IMR-90 (cell line): ENCODE measurements around the gene NUP88. TPM values are rescaled to one million over a fixed set of nuclear protein-coding genes. Genes with fewer than 3 reads are reported as not detected.
"Not testable (repeated sequence)": the region's sequence is repeated elsewhere in the genome, so short reads cannot be mapped to it uniquely, and the experiment has no call there.

Source experiments
- ATAC-seq: fragments of 200-7000 bp; cut with Tn5 transposase; 2 replicates; pipeline ENCODE4 v1.9.1; 2020; ENCODE audit warnings: low read depth, mild to moderate bottlenecking, moderate library complexity
- BruUV-seq: library from RNA; stranded (reverse); fragments of 400-500 nt; replicated peaks from 2 replicates; lab custom pipeline; 2021; lab: Mats Ljungman, UMichigan
- CTCF ChIA-PET: fragments of 300-600 bp; formaldehyde crosslinking; extraction: SDS; loops from one replicate; lab custom pipeline; 2021; ENCODE audit warnings: antibody characterized with exemption; lab: Yijun Ruan, JAX
- POLR2A ChIA-PET: fragments of 300-600 bp; sonication (Branson Sonifier 250); formaldehyde crosslinking; loops from one replicate; lab custom pipeline; 2022; ENCODE audit warnings: antibody characterized with exemption; ENCODE audit not compliant: unreplicated experiment; lab: Charles Lee
- DNase-seq: peaks from one replicate; pipeline ENCODE4 v3.0.0; 2013
- H2AFZ ChIP-seq: replicated peaks from 2 replicates; pipeline ENCODE3; 2013; ENCODE audit warnings: low read length, mild to moderate bottlenecking; ENCODE audit not compliant: poor library complexity
- H2AK5ac ChIP-seq: 2 replicates; pipeline ENCODE4 v1.6.1; 2013; ENCODE audit warnings: low read depth, low read length, inconsistent platforms
- H2AK9ac ChIP-seq: replicated peaks from 2 replicates; pipeline ENCODE3; 2013; ENCODE audit warnings: mild to moderate bottlenecking, low read depth, low read length, moderate library complexity; ENCODE audit not compliant: poor library complexity
- H2BK120ac ChIP-seq: 2 replicates; pipeline ENCODE4 v1.6.1; 2013; ENCODE audit warnings: low read depth, low read length, inconsistent platforms
- H2BK15ac ChIP-seq: 3 replicates; pipeline ENCODE4 v1.6.1; 2013; ENCODE audit warnings: low read depth, low read length, inconsistent platforms
- H2BK20ac ChIP-seq: 2 replicates; pipeline ENCODE4 v1.6.1; 2013; ENCODE audit warnings: low read depth, mild to moderate bottlenecking, inconsistent platforms, low read length, moderate library complexity
- H2BK5ac ChIP-seq: 2 replicates; pipeline ENCODE4 v1.6.1; 2013; ENCODE audit warnings: mild to moderate bottlenecking, low read depth, low read length, inconsistent platforms; ENCODE audit not compliant: poor library complexity, severe bottlenecking
- H3K14ac ChIP-seq: replicated peaks from 2 replicates; pipeline ENCODE4 v1.6.1; 2013; ENCODE audit warnings: low read depth, low read length, inconsistent platforms
- H3K18ac ChIP-seq: 2 replicates; pipeline ENCODE4 v1.6.1; 2013; ENCODE audit warnings: low read depth, low read length, control low read depth
- H3K23ac ChIP-seq: 2 replicates; pipeline ENCODE4 v1.6.1; 2013; ENCODE audit warnings: low read depth, low read length, inconsistent platforms
- H3K27ac ChIP-seq: 2 replicates; pipeline ENCODE4 v1.5.1; 2013; ENCODE audit warnings: mild to moderate bottlenecking, control low read depth, low read length; ENCODE audit not compliant: insufficient read depth
- H3K27me3 ChIP-seq: 2 replicates; pipeline ENCODE4 v1.6.1; 2013; ENCODE audit warnings: low read length; ENCODE audit not compliant: control insufficient read depth, insufficient read depth
- H3K36me3 ChIP-seq: 2 replicates; pipeline ENCODE4 v1.6.1; 2013; ENCODE audit warnings: low read length, mixed read lengths; ENCODE audit not compliant: control insufficient read depth, insufficient read depth
- H3K4ac ChIP-seq: 2 replicates; pipeline ENCODE4 v1.6.1; 2013; ENCODE audit warnings: low read depth, low read length, inconsistent platforms
- H3K4me1 ChIP-seq: 2 replicates; pipeline ENCODE4 v1.6.1; 2013; ENCODE audit warnings: low read length, mixed read lengths; ENCODE audit not compliant: control insufficient read depth, insufficient read depth
- H3K4me2 ChIP-seq: 2 replicates; pipeline ENCODE4 v1.6.1; 2013; ENCODE audit warnings: low read depth, mild to moderate bottlenecking, control low read depth, low read length, moderate library complexity
- H3K4me3 ChIP-seq: 2 replicates; pipeline ENCODE4 v1.5.1; 2013; ENCODE audit warnings: low read depth, mild to moderate bottlenecking, control low read depth, low read length, moderate library complexity; ENCODE audit not compliant: insufficient read depth
- H3K56ac ChIP-seq: 2 replicates; pipeline ENCODE4 v1.6.1; 2013; ENCODE audit warnings: low read length, inconsistent platforms; ENCODE audit not compliant: insufficient read depth; ENCODE audit errors: extremely low read depth
- H3K79me1 ChIP-seq, 2 experiments: 2 replicates each; pipeline ENCODE4 v1.6.1; 2013; ENCODE audit warnings: low read length in 2 of 2, inconsistent platforms in 1 of 2, low read depth in 1 of 2
- H3K9ac ChIP-seq: 2 replicates; pipeline ENCODE4 v1.6.1; 2013; ENCODE audit warnings: low read depth, low read length, control low read depth
- H3K9me1 ChIP-seq: 2 replicates; pipeline ENCODE4 v1.6.1; 2013; ENCODE audit warnings: low read length, inconsistent platforms; ENCODE audit not compliant: insufficient read depth
- H3K9me3 ChIP-seq: 2 replicates; pipeline ENCODE4 v1.6.1; 2013; ENCODE audit warnings: low read length; ENCODE audit not compliant: control insufficient read depth, insufficient read depth
- H4K20me1 ChIP-seq: 2 replicates; pipeline ENCODE4 v1.6.1; 2013; ENCODE audit warnings: low read length, inconsistent platforms; ENCODE audit not compliant: insufficient read depth
- H4K5ac ChIP-seq: 2 replicates; pipeline ENCODE4 v1.6.1; 2013; ENCODE audit warnings: mild to moderate bottlenecking, low read depth, low read length, control low read depth
- H4K8ac ChIP-seq, 2 experiments: 2 replicates each; pipeline ENCODE4 v1.6.1; 2013; ENCODE audit warnings: low read depth in 2 of 2, low read length in 2 of 2, control low read depth in 1 of 2, inconsistent platforms in 1 of 2
- H4K91ac ChIP-seq: 2 replicates; pipeline ENCODE4 v1.6.1; 2013; ENCODE audit warnings: low read depth, low read length, inconsistent platforms; ENCODE audit not compliant: insufficient read depth
- WGBS, 2 experiments: methylation state at CpG; one replicate each; pipeline versions ENCODE4 v1.1.5 to v1.1.7; 2013; ENCODE audit warnings: missing lambda C conversion rate in 2 of 2; ENCODE audit not compliant: insufficient read length in 1 of 2; ENCODE audit errors: extremely low coverage in 2 of 2; 5-methylcytosine and 5-hydroxymethylcytosine counted together
- dilution Hi-C: fragments of 300-500 bp; cut with HindIII; formaldehyde crosslinking; loops from one replicate; pipeline ENCODE4 v1.14.3; 2018; ENCODE audit warnings: low sequenced_read_pairs; ENCODE audit not compliant: unreplicated experiment
- in situ Hi-C: fragments of 300-500 bp; cut with MboI; formaldehyde crosslinking; loops from 3 replicates; pipeline ENCODE4 v1.14.3; 2019; ENCODE audit warnings: low sequenced_read_pairs, inconsistent platforms, mixed read lengths
- intact Hi-C: fragments of 100-400 bp; cut with micrococcal nuclease; formaldehyde crosslinking; loops from 2 replicates; pipeline ENCODE4 v1.10.0; 2022
- polyA plus RNA-seq, 3 experiments: library from polyadenylated mRNA; depleted of rRNA; stranded (reverse); fragments of >200 nt; gene quantifications; 2 replicates each; pipeline ENCODE4 v1.2.3, GENCODE V29; 2012; ENCODE audit warnings: low replicate concordance in 1 of 3
- total RNA-seq: library from RNA; depleted of rRNA; stranded (reverse); fragments of >200 nt; gene quantifications from 2 replicates; pipeline ENCODE4 v1.2.3, GENCODE V29; 2012

The NUP88 gene
- total and polyA plus RNA-seq, 2 of the 4 experiments (the other 2 are of a cell fraction): 57.0 to 83.7 TPM

DNA sequence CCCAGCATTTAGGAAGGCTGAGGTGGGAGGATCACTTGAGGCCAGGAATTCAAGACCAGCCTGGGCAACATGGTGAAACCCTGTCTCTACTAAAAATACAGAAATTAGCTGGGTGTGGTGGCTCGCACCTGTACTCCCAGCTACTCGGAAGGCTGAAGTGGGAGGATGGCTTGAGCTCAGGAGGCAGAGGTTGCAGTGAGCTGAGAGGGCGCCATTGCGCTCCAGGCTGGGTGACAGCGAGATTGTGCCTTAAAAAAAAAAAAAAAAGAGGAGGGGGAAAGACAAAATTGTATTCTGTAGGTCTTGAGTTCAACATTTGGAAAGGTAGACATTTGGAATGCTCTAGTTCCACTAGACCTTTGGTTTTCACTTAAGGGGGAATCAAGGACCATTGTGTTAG, 11.8 kb upstream of the NUP88 start:
- H3K4me2 ChIP-seq, H3K9me3 ChIP-seq, H3K9ac ChIP-seq, BruUV-seq, H3K27me3 ChIP-seq, in situ Hi-C loops, H3K14ac ChIP-seq, H3K4ac ChIP-seq, H2BK15ac ChIP-seq, intact Hi-C loops, H2AK9ac ChIP-seq, H2BK5ac ChIP-seq, DNase-seq, H2AFZ ChIP-seq, H2BK20ac ChIP-seq, H4K8ac ChIP-seq, H4K91ac ChIP-seq, H3K4me1 ChIP-seq, H2BK120ac ChIP-seq, H3K23ac ChIP-seq, H3K18ac ChIP-seq, H2AK5ac ChIP-seq, dilution Hi-C loops, H3K27ac ChIP-seq, H3K4me3 ChIP-seq, ATAC-seq, CTCF ChIA-PET, H4K5ac ChIP-seq, H3K56ac ChIP-seq: not testable (repeated sequence)
- POLR2A ChIA-PET: interaction anchor here (0.6 kb wide), 1 partner anchor 1539 kb away, joined by 18 read pairs; no protein-coding TSS in a partner anchor
- H3K36me3 ChIP-seq: peaks cover 65% of the 10 kb centered on the region
- peaks cover 21% of the 10 kb centered on the region for H4K20me1 ChIP-seq
- peaks cover 20% of the 10 kb centered on the region for H3K9me1 ChIP-seq
- WGBS, 2 experiments: 89% methylated on average over 3 of the region's 5 CpGs; no CpG with 5 or more reads in 1 of the 2 experiments
- peaks cover 37 to 74% of the 10 kb centered on the region in 2 experiments for H3K79me1 ChIP-seq
